ENCODE results near the gene CCL11.

DNA sequence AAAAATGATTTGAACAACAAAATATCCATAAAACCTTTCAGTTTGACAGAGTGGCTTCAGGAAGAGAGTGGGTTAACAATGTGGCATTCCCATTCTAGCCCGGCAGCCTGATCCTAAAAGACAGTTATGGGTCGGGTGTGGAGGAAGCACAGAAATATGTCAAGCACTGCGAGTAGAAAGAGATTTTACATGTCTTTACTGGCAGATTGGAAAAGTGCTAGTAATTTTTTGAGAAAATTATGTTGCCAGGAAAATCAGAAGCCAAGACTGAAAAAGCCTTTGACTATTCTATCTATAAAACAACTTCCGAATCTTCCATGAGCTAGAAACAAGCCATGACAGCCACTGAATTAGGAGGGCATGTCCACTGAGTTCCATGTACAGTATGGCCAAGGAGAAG lies 24.7 kb upstream of the CCL11 start:
- no peak for TF ChIP-seq MXI1 (conservative IDR thresholded peaks at IDR 0.05; ENCODE audit: poor library complexity, severe bottlenecking)
- TF ChIP-seq, protein P1, sequence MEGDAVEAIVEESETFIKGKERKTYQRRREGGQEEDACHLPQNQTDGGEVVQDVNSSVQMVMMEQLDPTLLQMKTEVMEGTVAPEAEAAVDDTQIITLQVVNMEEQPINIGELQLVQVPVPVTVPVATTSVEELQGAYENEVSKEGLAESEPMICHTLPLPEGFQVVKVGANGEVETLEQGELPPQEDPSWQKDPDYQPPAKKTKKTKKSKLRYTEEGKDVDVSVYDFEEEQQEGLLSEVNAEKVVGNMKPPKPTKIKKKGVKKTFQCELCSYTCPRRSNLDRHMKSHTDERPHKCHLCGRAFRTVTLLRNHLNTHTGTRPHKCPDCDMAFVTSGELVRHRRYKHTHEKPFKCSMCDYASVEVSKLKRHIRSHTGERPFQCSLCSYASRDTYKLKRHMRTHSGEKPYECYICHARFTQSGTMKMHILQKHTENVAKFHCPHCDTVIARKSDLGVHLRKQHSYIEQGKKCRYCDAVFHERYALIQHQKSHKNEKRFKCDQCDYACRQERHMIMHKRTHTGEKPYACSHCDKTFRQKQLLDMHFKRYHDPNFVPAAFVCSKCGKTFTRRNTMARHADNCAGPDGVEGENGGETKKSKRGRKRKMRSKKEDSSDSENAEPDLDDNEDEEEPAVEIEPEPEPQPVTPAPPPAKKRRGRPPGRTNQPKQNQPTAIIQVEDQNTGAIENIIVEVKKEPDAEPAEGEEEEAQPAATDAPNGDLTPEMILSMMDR (IDR thresholded peaks at IDR 0.05; ENCODE audit: poor library complexity, severe bottlenecking): no peak
- TF ChIP-seq POLR2AphosphoS5 (IDR thresholded peaks at IDR 0.05): no peak
- TF ChIP-seq EP300 (conservative IDR thresholded peaks at IDR 0.05; ENCODE audit: poor library complexity, severe bottlenecking): no peak
- TF ChIP-seq, protein P2, sequence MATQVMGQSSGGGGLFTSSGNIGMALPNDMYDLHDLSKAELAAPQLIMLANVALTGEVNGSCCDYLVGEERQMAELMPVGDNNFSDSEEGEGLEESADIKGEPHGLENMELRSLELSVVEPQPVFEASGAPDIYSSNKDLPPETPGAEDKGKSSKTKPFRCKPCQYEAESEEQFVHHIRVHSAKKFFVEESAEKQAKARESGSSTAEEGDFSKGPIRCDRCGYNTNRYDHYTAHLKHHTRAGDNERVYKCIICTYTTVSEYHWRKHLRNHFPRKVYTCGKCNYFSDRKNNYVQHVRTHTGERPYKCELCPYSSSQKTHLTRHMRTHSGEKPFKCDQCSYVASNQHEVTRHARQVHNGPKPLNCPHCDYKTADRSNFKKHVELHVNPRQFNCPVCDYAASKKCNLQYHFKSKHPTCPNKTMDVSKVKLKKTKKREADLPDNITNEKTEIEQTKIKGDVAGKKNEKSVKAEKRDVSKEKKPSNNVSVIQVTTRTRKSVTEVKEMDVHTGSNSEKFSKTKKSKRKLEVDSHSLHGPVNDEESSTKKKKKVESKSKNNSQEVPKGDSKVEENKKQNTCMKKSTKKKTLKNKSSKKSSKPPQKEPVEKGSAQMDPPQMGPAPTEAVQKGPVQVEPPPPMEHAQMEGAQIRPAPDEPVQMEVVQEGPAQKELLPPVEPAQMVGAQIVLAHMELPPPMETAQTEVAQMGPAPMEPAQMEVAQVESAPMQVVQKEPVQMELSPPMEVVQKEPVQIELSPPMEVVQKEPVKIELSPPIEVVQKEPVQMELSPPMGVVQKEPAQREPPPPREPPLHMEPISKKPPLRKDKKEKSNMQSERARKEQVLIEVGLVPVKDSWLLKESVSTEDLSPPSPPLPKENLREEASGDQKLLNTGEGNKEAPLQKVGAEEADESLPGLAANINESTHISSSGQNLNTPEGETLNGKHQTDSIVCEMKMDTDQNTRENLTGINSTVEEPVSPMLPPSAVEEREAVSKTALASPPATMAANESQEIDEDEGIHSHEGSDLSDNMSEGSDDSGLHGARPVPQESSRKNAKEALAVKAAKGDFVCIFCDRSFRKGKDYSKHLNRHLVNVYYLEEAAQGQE (IDR thresholded peaks at IDR 0.05; ENCODE audit: borderline replicate concordance): no peak
- TF ChIP-seq EZH2 (IDR thresholded peaks at IDR 0.05; ENCODE audit: borderline replicate concordance, insufficient read depth, low read length, poor library complexity, severe bottlenecking): no peak
- no peak for TF ChIP-seq TAF1 (IDR thresholded peaks at IDR 0.05; ENCODE audit: low read depth)

All from neural cell (in vitro differentiated cells).